Left ventricle myocardium inferior (tissue), 1 donor: ENCODE data around the gene COMMD2. TPM values are rescaled to one million over a fixed set of nuclear protein-coding genes. Genes with fewer than 3 reads are reported as not detected.

Experiments
- DNase-seq: peaks from one replicate; pipeline ENCODE4 v3.0.0-alpha.2; 2020
- H3K27ac ChIP-seq: fragments of 200-600 bp; replicated peaks from 2 replicates; pipeline ENCODE4 v1.8.0; 2021
- H3K27me3 ChIP-seq: fragments of 200-600 bp; 2 replicates; pipeline ENCODE4 v1.8.0; 2021; ENCODE audit warnings: low read depth
- H3K36me3 ChIP-seq: fragments of 200-600 bp; 2 replicates; pipeline ENCODE4 v1.8.0; 2021
- H3K4me1 ChIP-seq: fragments of 200-600 bp; 2 replicates; pipeline ENCODE4 v1.8.0; 2021
- H3K4me3 ChIP-seq: fragments of 200-600 bp; 2 replicates; pipeline ENCODE4 v1.8.0; 2021; ENCODE audit warnings: mild to moderate bottlenecking, moderate library complexity
- H3K9me3 ChIP-seq: fragments of 200-600 bp; replicated peaks from 2 replicates; pipeline ENCODE4 v1.8.0; 2021
- CTCF ChIP-seq: fragments of 200-600 bp; IDR thresholded peaks from 2 replicates; pipeline ENCODE4 v1.8.0; 2021; ENCODE audit warnings: antibody characterized with exemption, mild to moderate bottlenecking, borderline replicate concordance
- intact Hi-C: fragments of 100-400 bp; cut with micrococcal nuclease; formaldehyde crosslinking; loops from one replicate; pipeline ENCODE4 v1.11.0; 2022
- total RNA-seq: library from RNA; stranded (reverse); fragmentation: NEBNext Ultra II Directional; extraction: Animal tissue kit (Norgen Biotek cat#: 25700); gene quantifications from one replicate; pipeline ENCODE4 v1.2.1, GENCODE V29; 2021
- donor health status: DM: no; HTN: yes; CAD: no; lungs with severe emphysema.

The COMMD2 gene
- total RNA-seq, 1 donor from 2014 or later: 18.4 TPM

DNA sequence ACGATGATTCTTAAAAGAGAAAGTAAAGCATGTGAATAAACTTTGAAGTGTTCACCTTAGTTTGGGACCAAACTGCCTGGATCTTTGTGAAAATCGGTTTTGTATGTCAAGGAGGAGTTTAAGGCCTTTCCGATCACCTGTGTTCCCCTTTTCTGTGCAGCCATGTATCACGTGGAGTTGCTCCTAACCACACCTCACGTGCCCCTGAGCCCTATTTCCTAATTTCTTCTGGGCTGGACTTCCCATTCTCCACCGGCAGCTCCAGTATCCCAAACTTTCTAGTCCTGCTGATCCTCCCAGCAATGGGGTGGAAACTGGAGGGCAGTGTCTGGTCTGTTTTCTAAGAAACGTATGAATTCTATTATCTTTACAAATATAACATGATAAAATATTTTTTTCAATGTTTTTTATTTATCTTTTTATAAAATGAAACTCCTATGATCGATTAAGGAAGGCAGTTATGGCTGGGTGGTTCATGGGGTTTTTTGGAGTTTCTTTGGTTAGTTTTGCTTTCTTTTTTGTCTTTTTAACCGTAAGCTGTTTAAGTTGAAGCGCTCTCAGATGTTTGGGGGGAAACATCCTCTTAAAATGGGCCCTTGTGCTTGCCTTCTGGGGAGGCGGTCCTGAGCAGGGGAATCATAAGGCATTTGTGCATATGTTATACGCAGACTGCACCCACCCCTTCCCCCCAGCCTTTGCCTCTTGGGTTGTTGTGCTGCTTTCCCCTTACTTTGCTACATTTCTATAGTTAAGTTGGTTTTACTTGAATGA is 50.9 kb downstream of the COMMD2 start:
- no peak overlapping the region for H3K4me3 ChIP-seq
- no peak for TF ChIP-seq CTCF

More for the DNA sequence above, 50.9 kb downstream of the COMMD2 start:
- H3K27ac ChIP-seq: no peak overlapping the region
- intact Hi-C loops: no loop called here
- H3K4me1 ChIP-seq: no peaks in the 10 kb centered on the region
- H3K36me3 ChIP-seq: peaks cover 4% of the 10 kb centered on the region
- no peak for DNase-seq
- H3K9me3 ChIP-seq: peaks cover 16% of the 10 kb centered on the region
- no peaks in the 10 kb centered on the region for H3K27me3 ChIP-seq

Other genes with a start within 250 kb of the COMMD2 start
- 39.1 TPM for gene WWTR1, start 94.5 kb downstream of the COMMD2 start, total RNA-seq
- not detected for gene ANKUB1, start 40.1 kb upstream of the COMMD2 start, total RNA-seq
- 47.7 TPM for gene RNF13, start 60.7 kb upstream of the COMMD2 start, total RNA-seq
- 40.8 TPM for gene PFN2, start 218.4 kb upstream of the COMMD2 start, total RNA-seq